CD4-positive, CD25-positive, alpha-beta regulatory T cell (primary cell): ENCODE results near the gene AZIN2. TPM values are rescaled to one million over a fixed set of nuclear protein-coding genes. Genes with fewer than 3 reads are reported as not detected.

Experiments
- ATAC-seq, 2 donors: fragments of 150-1000 bp; cut with Tn5 transposase; one replicate each; pipeline ENCODE4 v1.10.0; 2021; ENCODE audit warnings: low read depth in 2 of 2, moderate number of reproducible peaks in 2 of 2, moderate library complexity in 1 of 2
- DNase-seq, 3 donors: peaks; one replicate each; pipeline versions ENCODE4 v3.0.0 to v3.0.0-alpha.2; 2012 to 2022; ENCODE audit warnings: mixed read lengths in 1 of 3
- H3K27ac ChIP-seq: one replicate; pipeline ENCODE4 v1.7.0; 2013; ENCODE audit warnings: mild to moderate bottlenecking, low read length; ENCODE audit not compliant: insufficient read depth, poor library complexity, severe bottlenecking
- H3K27me3 ChIP-seq: one replicate; pipeline ENCODE4 v1.7.0; 2013; ENCODE audit warnings: low read length; ENCODE audit not compliant: control insufficient read depth, insufficient read depth
- H3K36me3 ChIP-seq: one replicate; pipeline ENCODE4 v1.7.0; 2013; ENCODE audit warnings: mild to moderate bottlenecking, low read length, moderate library complexity; ENCODE audit not compliant: control insufficient read depth, insufficient read depth
- H3K4me1 ChIP-seq: 2 replicates; pipeline ENCODE4 v1.7.0; 2013; ENCODE audit warnings: mild to moderate bottlenecking, low read length; ENCODE audit not compliant: insufficient read depth, control insufficient read depth, poor library complexity, severe bottlenecking
- H3K4me3 ChIP-seq: one replicate; pipeline ENCODE4 v1.7.0; 2013; ENCODE audit warnings: low read depth, mild to moderate bottlenecking, low read length, moderate library complexity
- H3K9me3 ChIP-seq, 2 experiments: 1 replicate in 1 of 2; 2 replicates in 1 of 2; pipeline ENCODE4 v1.7.0; 2013; ENCODE audit warnings: low read length in 2 of 2, mild to moderate bottlenecking in 1 of 2, moderate library complexity in 1 of 2; ENCODE audit not compliant: control insufficient read depth in 2 of 2
- H3K27ac Mint-ChIP-seq, 3 donors: one replicate each; pipeline ENCODE4 v1.8.0; 2020 to 2022; ENCODE audit warnings: mild to moderate bottlenecking in 3 of 3, mixed read lengths in 3 of 3, moderate library complexity in 2 of 3
- H3K27me3 Mint-ChIP-seq: one replicate; pipeline ENCODE4 v1.8.0; 2022; ENCODE audit warnings: mild to moderate bottlenecking, mixed read lengths
- H3K36me3 Mint-ChIP-seq: one replicate; pipeline ENCODE4 v1.8.0; 2020; ENCODE audit warnings: mixed read lengths
- H3K4me1 Mint-ChIP-seq, 4 donors: one replicate each; pipeline ENCODE4 v1.8.0; 2020 to 2022; ENCODE audit warnings: mixed read lengths in 4 of 4, mild to moderate bottlenecking in 1 of 4
- H3K4me3 Mint-ChIP-seq, 4 donors: one replicate each; pipeline ENCODE4 v1.8.0; 2020 to 2022; ENCODE audit warnings: mild to moderate bottlenecking in 4 of 4, mixed read lengths in 4 of 4, moderate library complexity in 3 of 4
- H3K9me3 Mint-ChIP-seq, 7 donors: one replicate each; pipeline ENCODE4 v1.8.0; 2020 to 2022; ENCODE audit warnings: mixed read lengths in 7 of 7, mild to moderate bottlenecking in 3 of 7, moderate library complexity in 2 of 7
- polyA plus RNA-seq, 4 donors: library from polyadenylated mRNA; unstranded; fragments of 300-500 nt; fragmentation: Illumina TruSeq; gene quantifications; one replicate each; pipeline ENCODE4 v1.2.3, GENCODE V29; 2021
- total RNA-seq: library from RNA; stranded (reverse); gene quantifications from one replicate; pipeline ENCODE4 v1.2.3, GENCODE V29; 2022

Gene AZIN2
- total and polyA plus RNA-seq, 5 donors from 2014 or later, result 0.69 to 1.9 (median 1.3) TPM; not detected in 1

DNA sequence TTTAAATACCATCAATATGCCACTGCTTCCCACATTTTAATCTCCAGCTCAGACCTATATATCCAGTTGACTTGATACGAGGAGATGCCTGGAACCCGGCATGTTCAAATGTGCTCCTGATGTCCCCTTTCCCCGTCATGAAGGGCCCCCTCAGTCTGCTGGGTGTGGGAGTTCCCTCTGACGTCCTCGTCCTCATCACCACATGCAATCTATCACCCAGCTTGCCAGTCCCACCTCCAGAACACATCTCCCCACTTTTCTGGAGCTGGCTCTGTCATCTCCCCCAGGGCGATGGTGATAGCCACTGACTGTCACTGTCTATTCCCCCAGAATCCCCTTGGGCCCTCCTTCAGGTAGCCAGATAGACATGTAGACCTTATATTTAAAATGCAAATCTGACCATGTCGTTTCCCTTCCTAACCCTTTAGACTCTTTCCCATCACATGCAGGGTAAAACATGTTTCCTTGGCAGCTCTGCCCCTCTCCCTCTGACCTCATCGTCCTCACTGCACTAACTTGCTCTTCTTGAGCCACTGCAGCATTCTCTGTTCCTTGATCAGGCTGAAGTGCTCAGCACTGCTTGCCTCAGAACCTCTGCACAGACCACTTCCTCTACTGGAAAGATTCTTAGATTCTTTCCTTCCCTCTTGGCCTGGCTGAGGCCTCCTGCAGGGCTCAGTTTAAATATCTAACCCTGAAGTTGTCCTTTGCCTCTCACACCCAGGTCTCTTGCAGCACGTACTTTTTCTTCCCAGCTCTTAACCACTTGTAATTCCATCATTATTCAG, 7.4 kb downstream of the AZIN2 start:
- Mint-ChIP-seq H3K4me1 (peaks cover 4 to 10% (median 6%) of the 10 kb centered on the region in 4 donors), H3K9me3 (no peaks in the 10 kb centered on the region), H3K27ac (peak overlapping the region in 2 of 3 donors; percentile 8 to 25), H3K4me3 (peak overlapping the region in 3 of 4 donors; percentile 14 to 68 (median 24)), H3K36me3 (peaks cover 2% of the 10 kb centered on the region), H3K27me3 (peaks cover 12% of the 10 kb centered on the region)
- Histone ChIP-seq H3K27ac (no peak overlapping the region), H3K4me3 (no peak overlapping the region), H3K27me3 (peaks cover 2% of the 10 kb centered on the region), H3K4me1 (no peaks in the 10 kb centered on the region), H3K9me3 (no peaks in the 10 kb centered on the region), H3K36me3 (no peaks in the 10 kb centered on the region)
- no peak for DNase-seq
- ATAC-seq, result peak; percentile 46 to 48

DNA sequence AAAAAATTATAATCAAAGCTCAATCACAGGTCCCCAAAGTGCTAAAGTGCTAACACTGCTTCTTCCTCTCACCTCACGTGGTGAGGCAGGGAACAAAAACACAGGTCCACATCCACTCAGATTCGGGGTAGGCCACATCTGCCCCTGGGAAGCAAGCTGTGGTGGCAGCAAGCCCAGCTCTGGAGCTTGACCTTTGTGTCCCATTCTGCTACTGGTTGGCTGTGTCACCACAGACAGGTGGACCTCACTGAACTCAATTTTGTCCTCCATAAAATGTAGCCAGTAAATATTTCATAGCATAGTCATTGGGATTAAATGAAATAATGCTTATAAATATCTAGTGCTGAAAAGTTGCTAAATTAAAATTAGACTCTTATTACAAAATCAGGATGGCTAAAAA, 8.5 kb downstream of the AZIN2 start:
- Mint-ChIP-seq H3K4me3 (no peak overlapping the region), H3K36me3 (peaks cover 2% of the 10 kb centered on the region), H3K27ac (no peak overlapping the region), H3K4me1 (peaks cover 4 to 10% (median 6%) of the 10 kb centered on the region in 4 donors), H3K9me3 (no peaks in the 10 kb centered on the region), H3K27me3 (peaks cover 10% of the 10 kb centered on the region)
- H3K9me3 ChIP-seq, result no peaks in the 10 kb centered on the region
- no peak overlapping the region for H3K4me3 ChIP-seq
- DNase-seq (no peak), ATAC-seq (no peak)
- H3K4me1 ChIP-seq, result no peaks in the 10 kb centered on the region
- peaks cover 2% of the 10 kb centered on the region for H3K27me3 ChIP-seq
- no peaks in the 10 kb centered on the region for H3K36me3 ChIP-seq
- no peak overlapping the region for H3K27ac ChIP-seq

DNA sequence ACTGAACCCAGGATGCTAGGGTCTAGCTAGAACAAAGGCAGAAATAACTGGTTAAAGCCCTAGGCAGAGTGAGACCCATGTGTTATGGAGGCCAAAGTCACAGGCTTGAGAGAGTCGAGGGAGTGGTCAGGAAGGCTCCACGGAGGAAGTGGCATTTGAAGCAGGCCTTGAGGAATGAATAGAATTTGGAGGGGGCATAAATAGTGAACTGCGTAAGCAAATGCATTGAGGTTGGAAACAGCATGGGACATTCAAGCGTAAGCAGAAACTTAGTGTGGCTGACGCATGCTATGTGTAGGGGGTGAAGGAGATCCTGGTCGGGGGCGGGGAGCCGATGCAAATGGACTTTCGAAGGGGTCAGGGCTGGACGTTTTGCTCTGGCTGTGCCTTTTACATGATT, 11.5 kb downstream of the AZIN2 start:
- H3K36me3 ChIP-seq, result no peaks in the 10 kb centered on the region
- DNase-seq (no peak), ATAC-seq (no peak)
- H3K36me3 Mint-ChIP-seq, result peaks cover 2% of the 10 kb centered on the region
- peaks cover 5% of the 10 kb centered on the region for H3K27me3 Mint-ChIP-seq
- H3K4me1 Mint-ChIP-seq, result peaks cover 0 to 12% (median 6%) of the 10 kb centered on the region in 4 donors
- H3K27ac Mint-ChIP-seq, result no peak overlapping the region
- H3K9me3 ChIP-seq, result no peaks in the 10 kb centered on the region
- no peak overlapping the region for H3K27ac ChIP-seq
- H3K4me3 Mint-ChIP-seq, result no peak overlapping the region
- H3K4me3 ChIP-seq, result no peak overlapping the region
- H3K9me3 Mint-ChIP-seq, result no peaks in the 10 kb centered on the region
- no peaks in the 10 kb centered on the region for H3K4me1 ChIP-seq
- H3K27me3 ChIP-seq, result no peaks in the 10 kb centered on the region

DNA sequence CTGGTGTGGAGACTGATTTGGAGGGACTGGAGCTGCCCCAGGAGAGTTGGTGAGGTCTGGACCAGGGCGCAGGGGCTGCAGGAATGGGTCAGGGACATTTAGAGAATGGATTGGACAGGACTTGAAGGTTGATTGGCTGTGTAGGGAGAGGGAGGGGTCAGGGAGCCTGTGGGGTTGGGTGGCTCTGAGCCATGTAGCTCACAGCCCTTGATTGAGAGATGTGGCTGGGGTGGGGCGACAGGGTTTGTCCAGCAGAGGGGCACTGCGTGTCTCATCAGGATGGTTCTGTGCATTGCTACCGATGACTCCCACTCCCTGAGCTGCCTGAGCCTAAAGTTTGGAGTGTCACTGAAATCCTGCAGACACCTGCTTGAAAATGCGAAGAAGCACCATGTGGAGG, 12.1 kb downstream of the AZIN2 start:
- peaks cover 2% of the 10 kb centered on the region for H3K36me3 Mint-ChIP-seq
- no peak overlapping the region for H3K4me3 ChIP-seq
- H3K27ac Mint-ChIP-seq, result no peak overlapping the region
- DNase-seq (no peak), ATAC-seq (no peak)
- H3K4me1 Mint-ChIP-seq, result peaks cover 0 to 16% (median 6%) of the 10 kb centered on the region in 4 donors
- no peaks in the 10 kb centered on the region for H3K9me3 Mint-ChIP-seq
- no peaks in the 10 kb centered on the region for H3K4me1 ChIP-seq
- no peaks in the 10 kb centered on the region for H3K36me3 ChIP-seq
- peaks cover 5% of the 10 kb centered on the region for H3K27me3 Mint-ChIP-seq
- no peaks in the 10 kb centered on the region for H3K27me3 ChIP-seq
- H3K9me3 ChIP-seq, result no peaks in the 10 kb centered on the region
- H3K27ac ChIP-seq, result no peak overlapping the region
- H3K4me3 Mint-ChIP-seq, result no peak overlapping the region

DNA sequence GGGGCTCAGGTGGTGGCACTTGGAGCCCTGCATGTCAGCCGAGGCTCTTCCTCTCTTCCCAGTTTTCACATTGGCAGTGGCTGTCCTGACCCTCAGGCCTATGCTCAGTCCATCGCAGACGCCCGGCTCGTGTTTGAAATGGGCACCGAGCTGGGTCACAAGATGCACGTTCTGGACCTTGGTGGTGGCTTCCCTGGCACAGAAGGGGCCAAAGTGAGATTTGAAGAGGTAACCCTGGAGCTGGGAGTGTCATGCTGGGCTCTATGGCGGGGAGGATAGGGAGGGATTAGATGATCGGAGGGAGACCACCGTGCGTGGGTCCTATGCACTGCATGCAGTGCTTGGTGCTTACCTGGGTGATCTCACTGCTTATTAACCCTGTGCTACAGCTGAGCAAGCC, 13.5 kb downstream of the AZIN2 start:
- H3K4me3 ChIP-seq, result no peak overlapping the region
- DNase-seq (no peak), ATAC-seq (no peak)
- no peak overlapping the region for H3K27ac Mint-ChIP-seq
- no peaks in the 10 kb centered on the region for H3K27me3 ChIP-seq
- no peaks in the 10 kb centered on the region for H3K9me3 ChIP-seq
- no peak overlapping the region for H3K4me3 Mint-ChIP-seq
- peaks cover 5% of the 10 kb centered on the region for H3K27me3 Mint-ChIP-seq
- peaks cover 2% of the 10 kb centered on the region for H3K36me3 Mint-ChIP-seq
- H3K27ac ChIP-seq, result no peak overlapping the region
- H3K4me1 ChIP-seq, result peaks cover 13% of the 10 kb centered on the region
- H3K4me1 Mint-ChIP-seq, result peaks cover 2 to 22% (median 12%) of the 10 kb centered on the region in 4 donors
- no peaks in the 10 kb centered on the region for H3K9me3 Mint-ChIP-seq
- H3K36me3 ChIP-seq, result no peaks in the 10 kb centered on the region

DNA sequence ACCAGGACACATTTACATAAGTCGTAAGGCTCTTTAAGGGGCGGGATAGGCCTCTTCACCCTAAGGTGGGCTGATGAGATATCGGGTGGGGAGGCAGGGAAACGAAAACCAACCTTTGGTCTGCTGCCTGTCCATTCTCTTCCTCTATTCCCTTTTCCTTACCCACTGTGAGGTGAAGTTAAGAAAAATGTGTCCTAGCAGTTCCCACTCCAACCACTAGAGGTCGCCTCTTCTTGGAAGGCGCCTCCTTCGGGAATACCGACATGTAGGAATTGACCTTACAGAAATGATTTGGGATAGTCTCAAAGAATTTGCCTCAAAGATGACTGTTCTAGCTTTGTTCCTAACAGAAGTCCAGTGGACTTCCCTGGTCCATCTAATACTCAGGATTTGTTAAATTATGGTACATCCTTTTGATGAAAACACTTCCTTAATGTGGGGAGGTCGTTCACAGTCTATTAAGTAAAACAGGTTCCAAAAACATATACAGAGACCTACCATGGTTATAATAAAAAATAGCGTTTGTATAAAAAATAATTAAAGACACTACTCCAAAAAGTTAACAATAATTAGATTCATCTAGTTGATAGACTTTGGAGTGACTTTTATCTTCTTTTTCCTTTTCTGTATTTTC, 14.1 kb downstream of the AZIN2 start:
- Histone ChIP-seq H3K9me3 (no peaks in the 10 kb centered on the region), H3K4me1 (peaks cover 19% of the 10 kb centered on the region), H3K27ac (no peak overlapping the region), H3K36me3 (no peaks in the 10 kb centered on the region), H3K4me3 (no peak overlapping the region), H3K27me3 (no peaks in the 10 kb centered on the region)
- H3K27me3 Mint-ChIP-seq, result peaks cover 5% of the 10 kb centered on the region
- ATAC-seq (no peak), DNase-seq (no peak)
- H3K9me3 Mint-ChIP-seq, result no peaks in the 10 kb centered on the region
- peaks cover 2% of the 10 kb centered on the region for H3K36me3 Mint-ChIP-seq
- H3K4me1 Mint-ChIP-seq, result peaks cover 5 to 28% (median 17%) of the 10 kb centered on the region in 4 donors
- no peak overlapping the region for H3K27ac Mint-ChIP-seq
- H3K4me3 Mint-ChIP-seq, result no peak overlapping the region

DNA sequence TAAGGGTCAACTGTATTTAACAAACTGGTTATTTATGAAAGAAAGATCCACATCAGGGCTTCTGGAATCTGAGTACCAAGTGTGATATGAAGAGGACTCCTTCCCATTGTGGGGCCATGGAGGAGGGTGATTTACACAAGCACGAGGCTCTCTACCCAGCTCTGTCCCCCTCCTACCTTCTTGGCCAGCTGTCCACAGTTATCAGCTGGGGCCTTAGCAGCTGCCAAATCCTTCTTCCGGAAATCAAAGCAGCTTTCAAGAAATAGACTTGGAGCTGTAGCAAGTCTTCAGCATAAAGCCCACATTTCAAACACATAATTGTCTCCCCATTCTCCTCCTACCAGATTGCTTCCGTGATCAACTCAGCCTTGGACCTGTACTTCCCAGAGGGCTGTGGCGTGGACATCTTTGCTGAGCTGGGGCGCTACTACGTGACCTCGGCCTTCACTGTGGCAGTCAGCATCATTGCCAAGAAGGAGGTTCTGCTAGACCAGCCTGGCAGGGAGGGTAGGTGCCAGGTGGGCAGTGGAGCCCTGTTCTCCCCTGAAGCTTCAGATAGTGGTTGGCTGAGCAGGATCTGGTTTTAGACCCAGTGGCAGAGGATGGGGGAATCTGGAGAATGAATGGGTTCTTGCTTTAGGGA, 15.5 kb downstream of the AZIN2 start:
- H3K9me3 ChIP-seq, result no peaks in the 10 kb centered on the region
- Mint-ChIP-seq H3K4me1 (peaks cover 5 to 34% (median 17%) of the 10 kb centered on the region in 4 donors), H3K27me3 (peaks cover 5% of the 10 kb centered on the region), H3K9me3 (no peaks in the 10 kb centered on the region), H3K27ac (peak overlapping the region in 2 of 3 donors; percentile 18 to 80), H3K4me3 (no peak overlapping the region), H3K36me3 (peaks cover 2% of the 10 kb centered on the region)
- H3K27me3 ChIP-seq, result no peaks in the 10 kb centered on the region
- ATAC-seq (no peak), DNase-seq (no peak)
- no peak overlapping the region for H3K4me3 ChIP-seq
- peaks cover 19% of the 10 kb centered on the region for H3K4me1 ChIP-seq
- no peak overlapping the region for H3K27ac ChIP-seq
- no peaks in the 10 kb centered on the region for H3K36me3 ChIP-seq
